Mesenchymal stem cell (in vitro differentiated cells and primary cell): ENCODE results near the gene GGT6.

Experiments
- DNase-seq: peaks from one replicate; pipeline ENCODE4 v3.0.0-alpha.2; 2013
- H2AFZ ChIP-seq: one replicate; pipeline ENCODE4 v1.6.1; 2013; ENCODE audit warnings: low read depth, mild to moderate bottlenecking, control low read depth, inconsistent platforms, low read length, moderate library complexity
- H2AK5ac ChIP-seq: 2 replicates; pipeline ENCODE4 v1.6.1; 2013; ENCODE audit warnings: low read length, moderate library complexity, mild to moderate bottlenecking, inconsistent platforms; ENCODE audit not compliant: severe bottlenecking
- H2BK120ac ChIP-seq: one replicate; pipeline ENCODE4 v1.6.1; 2013; ENCODE audit warnings: low read depth, mild to moderate bottlenecking, inconsistent platforms, low read length, moderate library complexity
- H2BK12ac ChIP-seq, 2 experiments: one replicate each; pipeline ENCODE4 v1.6.1; 2013; ENCODE audit warnings: inconsistent platforms in 2 of 2, low read length in 2 of 2, mild to moderate bottlenecking in 2 of 2, moderate library complexity in 2 of 2, control low read depth in 1 of 2
- H2BK15ac ChIP-seq: one replicate; pipeline ENCODE4 v1.6.1; 2013; ENCODE audit warnings: mild to moderate bottlenecking, low read depth, inconsistent platforms; ENCODE audit not compliant: poor library complexity, severe bottlenecking
- H2BK5ac ChIP-seq: 2 replicates; pipeline ENCODE4 v1.6.1; 2013; ENCODE audit warnings: low read depth, mild to moderate bottlenecking, low read length, control low read depth, inconsistent platforms; ENCODE audit not compliant: poor library complexity, severe bottlenecking
- H3K14ac ChIP-seq, 2 experiments: one replicate each; pipeline ENCODE4 v1.6.1; 2013; ENCODE audit warnings: inconsistent platforms in 2 of 2, low read length in 2 of 2, control low read depth in 1 of 2, mild to moderate bottlenecking in 1 of 2, moderate library complexity in 1 of 2
- H3K18ac ChIP-seq, 2 experiments: one replicate each; pipeline ENCODE4 v1.6.1; 2013; ENCODE audit warnings: inconsistent platforms in 2 of 2, low read length in 2 of 2, control low read depth in 1 of 2, low read depth in 1 of 2, mild to moderate bottlenecking in 1 of 2
- H3K23ac ChIP-seq, 2 experiments: one replicate each; pipeline ENCODE4 v1.6.1; 2013; ENCODE audit warnings: inconsistent platforms in 2 of 2, low read length in 2 of 2, mild to moderate bottlenecking in 2 of 2, moderate library complexity in 2 of 2, control low read depth in 1 of 2
- H3K27ac ChIP-seq: 2 replicates; pipeline ENCODE4 v1.5.1; 2013; ENCODE audit warnings: mild to moderate bottlenecking, moderate library complexity, low read length, control low read depth, inconsistent platforms; ENCODE audit not compliant: poor library complexity, severe bottlenecking
- H3K27me3 ChIP-seq, 2 experiments: 2 replicates each; pipeline versions ENCODE4 v1.6.1 to v1.7.0; 2013; ENCODE audit warnings: low read length in 2 of 2, mild to moderate bottlenecking in 2 of 2, moderate library complexity in 2 of 2, control low read depth in 1 of 2, inconsistent platforms in 1 of 2; ENCODE audit not compliant: control insufficient read depth in 1 of 2, insufficient read depth in 1 of 2
- H3K36me3 ChIP-seq, 2 experiments: 2 replicates each; pipeline versions ENCODE4 v1.6.1 to v1.7.0; 2013; ENCODE audit warnings: low read length in 2 of 2, control low read depth in 1 of 2, inconsistent platforms in 1 of 2, low read depth in 1 of 2, mild to moderate bottlenecking in 1 of 2; ENCODE audit not compliant: insufficient read depth in 2 of 2, control insufficient read depth in 1 of 2
- H3K4ac ChIP-seq, 2 experiments: one replicate each; pipeline ENCODE4 v1.6.1; 2013; ENCODE audit warnings: inconsistent platforms in 2 of 2, low read length in 2 of 2, mild to moderate bottlenecking in 2 of 2, moderate library complexity in 2 of 2, control low read depth in 1 of 2, low read depth in 1 of 2
- H3K4me1 ChIP-seq: 2 replicates; pipeline ENCODE4 v1.6.1; 2013; ENCODE audit warnings: low read depth, low read length, control low read depth; ENCODE audit not compliant: control insufficient read depth, insufficient read depth
- H3K4me2 ChIP-seq: 2 replicates; pipeline ENCODE4 v1.6.1; 2013; ENCODE audit warnings: low read length, mild to moderate bottlenecking, inconsistent platforms; ENCODE audit not compliant: poor library complexity, severe bottlenecking
- H3K4me3 ChIP-seq, 2 experiments: 2 replicates each; pipeline versions ENCODE4 v1.5.1 to v1.7.0; 2013; ENCODE audit warnings: low read length in 2 of 2, mild to moderate bottlenecking in 2 of 2, control low read depth in 1 of 2, low read depth in 1 of 2; ENCODE audit not compliant: insufficient read depth in 1 of 2
- H3K79me1 ChIP-seq: replicated peaks from 2 replicates; pipeline ENCODE4 v1.6.1; 2013; ENCODE audit warnings: mild to moderate bottlenecking, control low read depth, low read length, inconsistent platforms; ENCODE audit not compliant: poor library complexity, severe bottlenecking
- H3K9ac ChIP-seq: 2 replicates; pipeline ENCODE4 v1.7.0; 2013; ENCODE audit warnings: mild to moderate bottlenecking, low read length, moderate library complexity
- H3K9me3 ChIP-seq: 2 replicates; pipeline ENCODE4 v1.7.0; 2013; ENCODE audit warnings: mild to moderate bottlenecking, low read length; ENCODE audit not compliant: control insufficient read depth
- H4K8ac ChIP-seq: one replicate; pipeline ENCODE4 v1.6.1; 2013; ENCODE audit warnings: inconsistent platforms, mild to moderate bottlenecking, low read length, moderate library complexity
- H4K91ac ChIP-seq: one replicate; pipeline ENCODE4 v1.6.1; 2013; ENCODE audit warnings: mild to moderate bottlenecking, low read length, inconsistent platforms
- WGBS: methylation state at CpG from one replicate; pipeline ENCODE4 v1.1.7; 2013; ENCODE audit warnings: mixed read lengths; 5-methylcytosine and 5-hydroxymethylcytosine counted together

GGT6 gene

GRCh38 chr17:4583206-4583605 is 22.8 kb upstream of the GGT6 start:
- Histone ChIP-seq H3K23ac (no peak overlapping the region), H2AFZ (no peak overlapping the region), H3K18ac (no peak overlapping the region), H3K36me3 (no peaks in the 10 kb centered on the region), H4K91ac (no peak overlapping the region), H2AK5ac (no peak overlapping the region), H3K4me1 (peaks cover 33% of the 10 kb centered on the region), H3K27me3 (peaks cover 53 to 79% of the 10 kb centered on the region in 2 experiments), H3K79me1 (no peaks in the 10 kb centered on the region), H4K8ac (no peak overlapping the region), H3K9me3 (no peaks in the 10 kb centered on the region), H2BK12ac (no peak overlapping the region), H3K27ac (no peak overlapping the region), H3K9ac (no peak overlapping the region), H3K4me3 (no peak overlapping the region), H2BK5ac (no peak overlapping the region), H3K14ac (no peak overlapping the region), H2BK120ac (no peak overlapping the region), H3K4me2 (no peak overlapping the region), H2BK15ac (no peak overlapping the region), H3K4ac (no peak overlapping the region)
- DNase-seq, result no peak
- 69% methylated on average over 2 of the region's 3 CpGs for WGBS

GRCh38 chr17:4582691-4583090 is 22.3 kb upstream of the GGT6 start:
- no peak overlapping the region for H3K18ac ChIP-seq
- H2AK5ac ChIP-seq, result no peak overlapping the region
- no peak overlapping the region for H3K4me2 ChIP-seq
- H3K4me1 ChIP-seq, result peaks cover 31% of the 10 kb centered on the region
- H3K27ac ChIP-seq, result no peak overlapping the region
- no peaks in the 10 kb centered on the region for H3K36me3 ChIP-seq
- no peak overlapping the region for H2BK5ac ChIP-seq
- H4K8ac ChIP-seq, result no peak overlapping the region
- no peak overlapping the region for H3K23ac ChIP-seq
- no peak overlapping the region for H3K14ac ChIP-seq
- no peaks in the 10 kb centered on the region for H3K9me3 ChIP-seq
- no peak overlapping the region for H4K91ac ChIP-seq
- DNase-seq, result no peak
- H3K4me3 ChIP-seq, result no peak overlapping the region
- WGBS, result 76% methylated on average over 6 of the region's 8 CpGs
- H3K4ac ChIP-seq, result no peak overlapping the region
- no peak overlapping the region for H2BK120ac ChIP-seq
- no peak overlapping the region for H3K9ac ChIP-seq
- no peak overlapping the region for H2BK12ac ChIP-seq
- H2BK15ac ChIP-seq, result no peak overlapping the region
- H3K79me1 ChIP-seq, result no peaks in the 10 kb centered on the region
- peaks cover 52 to 76% of the 10 kb centered on the region in 2 experiments for H3K27me3 ChIP-seq
- no peak overlapping the region for H2AFZ ChIP-seq

- Histone ChIP-seq H2AFZ (no peak overlapping the region), H3K36me3 (no peaks in the 10 kb centered on the region), H3K18ac (no peak overlapping the region), H3K14ac (no peak overlapping the region), H3K27ac (no peak overlapping the region), H4K8ac (no peak overlapping the region), H2BK5ac (no peak overlapping the region), H2BK15ac (no peak overlapping the region), H3K9me3 (no peaks in the 10 kb centered on the region), H2BK12ac (no peak overlapping the region), H3K23ac (no peak overlapping the region), H4K91ac (no peak overlapping the region), H3K27me3 (peaks cover 53 to 75% of the 10 kb centered on the region in 2 experiments), H3K9ac (no peak overlapping the region), H2BK120ac (no peak overlapping the region), H3K4me3 (no peak overlapping the region), H3K4me1 (peaks cover 31% of the 10 kb centered on the region), H3K4me2 (no peak overlapping the region), H3K79me1 (no peaks in the 10 kb centered on the region), H3K4ac (no peak overlapping the region), H2AK5ac (no peak overlapping the region)
- no peak for DNase-seq
- WGBS, result 61% methylated on average over 5 of the region's 7 CpGs
Measured at GRCh38 chr17:4582101-4582501, 21.7 kb upstream of the GGT6 start.

- Histone ChIP-seq H3K14ac (no peak overlapping the region), H2BK15ac (no peak overlapping the region), H2AFZ (no peak overlapping the region), H2BK12ac (no peak overlapping the region), H2BK120ac (no peak overlapping the region), H3K4ac (no peak overlapping the region), H4K91ac (no peak overlapping the region), H3K79me1 (no peaks in the 10 kb centered on the region), H3K9me3 (no peaks in the 10 kb centered on the region), H3K4me2 (no peak overlapping the region), H3K27me3 (peaks cover 59 to 72% of the 10 kb centered on the region in 2 experiments), H4K8ac (no peak overlapping the region), H3K36me3 (no peaks in the 10 kb centered on the region), H3K23ac (peak overlapping the region in 1 of 2 experiments; percentile 87), H3K4me1 (peaks cover 31% of the 10 kb centered on the region), H3K18ac (no peak overlapping the region), H3K4me3 (peak overlapping the region in 1 of 2 experiments; percentile 1), H2BK5ac (no peak overlapping the region), H3K27ac (no peak overlapping the region), H2AK5ac (no peak overlapping the region), H3K9ac (no peak overlapping the region)
- no peak for DNase-seq
- WGBS, result 45% methylated on average over 6 of the region's 7 CpGs
Measured at GRCh38 chr17:4580291-4580690, 19.9 kb upstream of the GGT6 start.
